Activated naive CD8-positive, alpha-beta T cell treated with anti-CD3 and anti-CD28 coated beads, Interleukin-2, amount 10 ng/mL, durations not matched to agents 7 days and 5 days (primary cell): ENCODE results near the gene DAPK1. TPM values are rescaled to one million over a fixed set of nuclear protein-coding genes. Genes with fewer than 3 reads are reported as not detected.
"Not testable (repeated sequence)": the region's sequence is repeated elsewhere in the genome, so short reads cannot be mapped to it uniquely, and the experiment has no call there.

Experiments
- ATAC-seq: fragments of 150-1000 bp; cut with Tn5 transposase; one replicate; pipeline ENCODE4 v1.10.0; 2021; ENCODE audit warnings: low read depth, moderate library complexity
- POLR2A ChIA-PET: fragments of 350-600 bp; sonication (Branson Sonifier 250); formaldehyde crosslinking; loops from one replicate; lab custom pipeline; 2021; ENCODE audit warnings: antibody characterized with exemption; lab: Charles Lee
- DNase-seq: peaks from one replicate; pipeline ENCODE4 v3.0.0; 2021
- H3K27ac Mint-ChIP-seq: one replicate; pipeline ENCODE4 v1.8.0; 2022; ENCODE audit warnings: mild to moderate bottlenecking, mixed read lengths
- H3K27me3 Mint-ChIP-seq: one replicate; pipeline ENCODE4 v1.8.0; 2022; ENCODE audit warnings: mild to moderate bottlenecking, moderate library complexity, mixed read lengths
- H3K36me3 Mint-ChIP-seq: one replicate; pipeline ENCODE4 v1.8.0; 2021; ENCODE audit warnings: mild to moderate bottlenecking, mixed read lengths
- H3K4me1 Mint-ChIP-seq: one replicate; pipeline ENCODE4 v1.8.0; 2021; ENCODE audit warnings: mixed read lengths
- H3K4me3 Mint-ChIP-seq: one replicate; pipeline ENCODE4 v1.8.0; 2022; ENCODE audit warnings: mild to moderate bottlenecking, moderate library complexity, mixed read lengths
- H3K9me3 Mint-ChIP-seq: one replicate; pipeline ENCODE4 v1.8.0; 2021; ENCODE audit warnings: mixed read lengths
- total RNA-seq, 2 experiments: library from RNA; stranded (reverse); gene quantifications; one replicate each; pipeline ENCODE4 v1.2.3, GENCODE V29; 2021

DAPK1 gene
- total RNA-seq, 2 experiments from 2014 or later, result 1.2 to 1.3 TPM

DNA sequence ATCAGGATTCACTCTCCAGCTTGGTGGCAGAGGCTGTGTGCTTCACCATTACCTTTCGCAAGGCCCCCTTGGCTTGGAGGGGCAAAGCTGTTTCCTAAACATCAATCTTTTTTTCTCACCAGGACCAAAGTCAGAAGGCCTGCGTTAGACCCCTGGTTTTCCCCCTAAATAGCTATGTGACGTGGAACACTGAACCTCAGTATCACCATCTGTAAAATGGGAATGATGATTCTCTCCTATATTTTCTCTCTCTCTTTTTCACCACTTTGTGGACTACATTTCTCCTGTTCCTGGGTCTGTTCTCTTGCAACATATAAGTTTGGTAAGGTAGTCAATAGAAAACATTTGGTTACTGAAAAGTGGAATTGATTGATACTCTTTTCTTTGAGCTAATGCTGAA lies 50.5 kb downstream of the DAPK1 start:
- Mint-ChIP-seq H3K27ac (no peak overlapping the region), H3K27me3 (peaks cover 8% of the 10 kb centered on the region), H3K4me3 (no peak overlapping the region), H3K9me3 (no peaks in the 10 kb centered on the region), H3K4me1 (no peaks in the 10 kb centered on the region), H3K36me3 (no peaks in the 10 kb centered on the region)
- DNase-seq (no peak), ATAC-seq (no peak)
- POLR2A ChIA-PET, result no interaction called here

DNA sequence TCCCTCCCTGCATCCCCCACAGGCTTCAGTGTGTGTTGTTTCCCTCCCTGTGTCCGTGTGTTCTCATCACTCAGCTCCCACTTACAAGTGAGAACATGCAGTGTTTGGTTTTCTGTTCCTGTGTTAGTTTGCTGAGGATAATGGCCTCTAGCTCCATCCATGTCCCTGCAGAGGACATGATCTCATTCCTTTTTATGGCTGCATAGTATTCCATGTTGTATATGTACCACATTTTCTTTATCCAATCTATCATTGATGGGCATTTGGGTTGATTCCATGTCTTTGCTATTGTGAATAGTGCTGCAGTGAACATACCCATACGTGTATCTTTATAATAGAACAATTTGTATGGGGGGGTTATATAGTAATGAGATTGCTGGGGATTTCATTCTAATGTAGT lies 51.4 kb downstream of the DAPK1 start:
- H3K27ac Mint-ChIP-seq, POLR2A ChIA-PET, H3K4me3 Mint-ChIP-seq, H3K9me3 Mint-ChIP-seq, DNase-seq, ATAC-seq, H3K4me1 Mint-ChIP-seq, H3K36me3 Mint-ChIP-seq, H3K27me3 Mint-ChIP-seq: not testable (repeated sequence)

DNA sequence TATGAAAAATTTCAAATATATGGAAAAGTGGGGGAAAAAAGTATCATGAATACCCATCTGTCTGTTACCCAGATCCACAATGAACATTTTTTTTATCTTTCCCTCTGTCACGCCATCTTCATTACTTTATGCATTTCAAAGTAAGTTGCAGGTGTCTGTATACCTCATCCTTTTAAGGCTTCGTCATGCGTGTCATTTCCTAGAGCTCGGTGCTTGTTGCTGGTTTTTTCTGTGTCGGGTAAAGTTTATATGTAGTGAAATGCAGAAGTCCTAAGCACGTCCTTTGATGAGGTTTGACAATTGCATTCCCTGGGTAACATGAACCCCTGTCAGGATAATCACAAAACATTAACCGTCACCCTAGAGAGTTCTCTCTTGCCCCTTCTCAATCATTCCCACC lies 52.1 kb downstream of the DAPK1 start:
- ATAC-seq, result no peak
- no peak overlapping the region for H3K4me3 Mint-ChIP-seq

DNA sequence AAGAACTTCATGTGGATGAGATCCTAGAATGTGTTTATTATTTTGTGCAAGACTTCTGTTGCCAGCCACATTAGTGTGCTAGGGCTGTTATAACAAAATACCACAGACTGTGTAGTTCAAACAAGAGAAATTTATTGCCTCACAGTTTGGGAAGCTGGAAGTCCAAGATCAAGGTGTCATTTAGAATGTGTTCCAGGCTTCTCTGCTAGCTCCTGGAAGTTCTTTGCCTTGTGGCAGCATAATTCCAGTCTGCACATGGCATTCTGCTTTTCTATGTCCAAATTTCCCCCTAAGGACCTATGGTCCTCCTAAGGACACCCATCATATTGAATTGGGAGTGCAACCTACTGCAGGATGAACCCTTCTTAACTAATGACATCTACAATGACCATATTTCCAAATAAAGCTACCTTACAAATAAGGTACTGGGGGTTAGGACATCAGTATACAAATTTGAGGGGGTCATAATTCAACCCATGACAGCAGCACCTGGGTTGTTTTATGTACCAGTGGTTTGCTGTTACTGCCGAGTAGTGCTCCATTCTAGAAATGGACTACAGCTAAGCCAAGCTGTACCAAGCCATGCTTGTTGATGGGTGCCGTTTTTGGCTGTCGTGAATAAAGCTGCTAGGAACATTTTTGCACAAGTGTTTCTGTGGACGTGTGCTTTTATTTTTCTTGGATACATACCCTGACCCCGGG lies 52.7 kb downstream of the DAPK1 start:
- H3K4me1 Mint-ChIP-seq, result no peaks in the 10 kb centered on the region
- DNase-seq (no peak), ATAC-seq (no peak)
- no peaks in the 10 kb centered on the region for H3K36me3 Mint-ChIP-seq
- no peak overlapping the region for H3K4me3 Mint-ChIP-seq
- POLR2A ChIA-PET, result no interaction called here
- no peaks in the 10 kb centered on the region for H3K9me3 Mint-ChIP-seq
- peaks cover 6% of the 10 kb centered on the region for H3K27me3 Mint-ChIP-seq
- H3K27ac Mint-ChIP-seq, result no peak overlapping the region

More for the DNA sequence above, 52.1 kb downstream of the DAPK1 start:
- no peak for DNase-seq
- H3K36me3 Mint-ChIP-seq, result no peaks in the 10 kb centered on the region
- H3K4me1 Mint-ChIP-seq, result no peaks in the 10 kb centered on the region
- POLR2A ChIA-PET, result no interaction called here
- H3K27me3 Mint-ChIP-seq, result peaks cover 6% of the 10 kb centered on the region
- no peak overlapping the region for H3K27ac Mint-ChIP-seq
- no peaks in the 10 kb centered on the region for H3K9me3 Mint-ChIP-seq

GRCh38 chr9:87551772-87552217 lies 54.1 kb downstream of the DAPK1 start:
- POLR2A ChIA-PET, result no interaction called here
- H3K36me3 Mint-ChIP-seq, result no peaks in the 10 kb centered on the region
- H3K27ac Mint-ChIP-seq, result no peak overlapping the region
- no peak overlapping the region for H3K4me3 Mint-ChIP-seq
- ATAC-seq, result no peak
- peaks cover 8% of the 10 kb centered on the region for H3K27me3 Mint-ChIP-seq
- no peak for DNase-seq
- no peaks in the 10 kb centered on the region for H3K4me1 Mint-ChIP-seq
- H3K9me3 Mint-ChIP-seq, result no peaks in the 10 kb centered on the region

DNA sequence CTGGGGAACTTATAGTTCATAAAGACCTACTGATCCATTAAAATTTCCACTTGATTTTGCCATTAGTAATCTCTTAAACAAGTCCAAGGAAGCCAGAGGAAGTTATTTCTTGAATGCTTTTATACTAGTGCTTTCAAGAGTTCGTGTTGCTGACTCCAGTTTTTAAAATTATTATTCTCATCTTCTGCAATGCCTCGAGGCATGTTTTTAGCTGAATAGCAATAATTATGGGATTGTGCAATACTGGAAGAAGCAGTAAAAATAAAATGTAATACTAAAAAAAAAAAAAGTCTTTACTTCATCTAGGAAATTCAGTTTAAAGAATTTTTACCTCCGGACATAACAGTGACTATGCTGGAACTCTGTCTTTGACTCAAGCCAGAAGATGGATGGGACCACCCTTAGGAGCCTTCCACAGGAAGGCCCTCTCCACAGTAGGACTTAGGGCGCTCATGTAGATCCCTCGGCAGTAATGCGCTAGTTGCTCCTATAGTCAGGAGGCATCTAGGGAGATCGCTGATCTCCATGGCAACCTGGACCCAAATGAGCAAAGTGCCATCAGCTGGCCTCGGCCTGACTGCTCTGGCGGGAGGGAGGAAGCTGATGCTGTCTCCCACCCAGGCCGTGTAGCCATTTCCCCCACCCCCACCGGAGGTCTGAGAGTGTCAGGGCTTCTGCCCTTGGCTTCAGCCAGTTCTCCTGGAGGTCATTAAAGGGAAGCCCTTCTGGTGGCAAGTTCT lies 56.7 kb downstream of the DAPK1 start:
- Mint-ChIP-seq H3K9me3 (no peaks in the 10 kb centered on the region), H3K36me3 (no peaks in the 10 kb centered on the region), H3K4me3 (no peak overlapping the region), H3K27me3 (peaks cover 8% of the 10 kb centered on the region), H3K27ac (no peak overlapping the region), H3K4me1 (no peaks in the 10 kb centered on the region)
- DNase-seq (no peak), ATAC-seq (no peak)
- POLR2A ChIA-PET, result no interaction called here

DNA sequence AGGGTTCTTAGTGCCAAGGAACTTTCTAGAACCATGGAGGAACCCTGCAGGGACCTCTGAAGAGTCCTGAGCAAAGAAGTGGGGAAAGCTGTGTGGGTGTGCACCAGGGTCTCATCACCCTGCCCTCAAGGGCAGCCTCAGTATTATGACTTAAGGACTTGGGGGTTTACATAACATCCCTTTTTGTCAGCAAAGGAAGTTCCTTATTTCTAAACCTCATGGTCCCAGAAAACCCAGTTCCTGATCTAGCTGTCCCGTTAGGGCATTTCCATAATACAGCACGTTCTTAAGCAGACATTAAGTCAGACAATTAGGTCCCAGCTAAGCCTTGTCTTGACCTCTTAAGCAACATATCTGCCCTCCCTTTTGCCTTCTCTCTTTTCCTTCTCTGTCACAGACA lies 57.3 kb downstream of the DAPK1 start:
- Mint-ChIP-seq H3K9me3 (no peaks in the 10 kb centered on the region), H3K27ac (no peak overlapping the region), H3K36me3 (no peaks in the 10 kb centered on the region), H3K27me3 (peaks cover 3% of the 10 kb centered on the region), H3K4me1 (no peaks in the 10 kb centered on the region), H3K4me3 (no peak overlapping the region)
- ATAC-seq, result no peak
- DNase-seq, result no peak
- POLR2A ChIA-PET, result no interaction called here

GRCh38 chr9:87556039-87556438 lies 58.4 kb downstream of the DAPK1 start:
- Mint-ChIP-seq H3K4me1 (no peaks in the 10 kb centered on the region), H3K9me3 (no peaks in the 10 kb centered on the region), H3K27ac (no peak overlapping the region), H3K36me3 (no peaks in the 10 kb centered on the region), H3K27me3 (peaks cover 2% of the 10 kb centered on the region), H3K4me3 (no peak overlapping the region)
- POLR2A ChIA-PET, result no interaction called here
- ATAC-seq (no peak), DNase-seq (no peak)

DNA sequence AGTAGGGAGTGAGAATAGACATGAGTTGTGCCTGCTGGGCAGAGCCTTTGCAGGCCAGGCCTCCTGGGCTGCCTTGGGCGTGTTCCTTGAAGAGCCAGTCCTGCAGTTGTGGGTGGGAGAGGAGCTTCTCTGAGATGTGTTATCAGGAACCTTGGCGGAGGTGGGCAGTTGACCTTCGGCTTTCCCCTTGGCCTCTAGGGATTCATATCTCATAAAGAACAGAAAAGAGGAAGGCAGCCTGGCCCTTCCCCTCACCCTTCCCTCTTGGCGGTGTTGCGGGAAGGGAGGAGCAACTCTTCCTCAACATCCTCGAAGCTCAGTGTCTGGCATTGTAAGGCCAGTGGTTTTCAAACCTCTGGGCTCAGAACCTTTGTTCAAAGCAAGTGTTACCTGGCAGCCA lies 59.2 kb downstream of the DAPK1 start:
- peaks cover 2% of the 10 kb centered on the region for H3K27me3 Mint-ChIP-seq
- DNase-seq (no peak), ATAC-seq (no peak)
- POLR2A ChIA-PET, result no interaction called here
- no peaks in the 10 kb centered on the region for H3K36me3 Mint-ChIP-seq
- H3K4me3 Mint-ChIP-seq, result no peak overlapping the region
- no peak overlapping the region for H3K27ac Mint-ChIP-seq
- no peaks in the 10 kb centered on the region for H3K4me1 Mint-ChIP-seq
- H3K9me3 Mint-ChIP-seq, result no peaks in the 10 kb centered on the region

GRCh38 chr9:87557996-87558395 lies 60.3 kb downstream of the DAPK1 start:
- no peak for ATAC-seq
- Mint-ChIP-seq H3K4me1 (no peaks in the 10 kb centered on the region), H3K27me3 (peaks cover 2% of the 10 kb centered on the region), H3K4me3 (no peak overlapping the region), H3K27ac (no peak overlapping the region), H3K36me3 (no peaks in the 10 kb centered on the region), H3K9me3 (no peaks in the 10 kb centered on the region)
- POLR2A ChIA-PET, result no interaction called here
- no peak for DNase-seq

GRCh38 chr9:87558606-87559190 lies 61.0 kb downstream of the DAPK1 start:
- peaks cover 2% of the 10 kb centered on the region for H3K27me3 Mint-ChIP-seq
- DNase-seq (no peak), ATAC-seq (no peak)
- no peaks in the 10 kb centered on the region for H3K9me3 Mint-ChIP-seq
- no peaks in the 10 kb centered on the region for H3K36me3 Mint-ChIP-seq
- H3K4me3 Mint-ChIP-seq, result no peak overlapping the region
- no peak overlapping the region for H3K27ac Mint-ChIP-seq
- POLR2A ChIA-PET, result no interaction called here
- H3K4me1 Mint-ChIP-seq, result no peaks in the 10 kb centered on the region

GRCh38 chr9:87562062-87562461 lies 64.4 kb downstream of the DAPK1 start:
- Mint-ChIP-seq H3K4me1 (no peaks in the 10 kb centered on the region), H3K9me3 (no peaks in the 10 kb centered on the region), H3K4me3 (no peak overlapping the region), H3K27ac (no peak overlapping the region), H3K36me3 (no peaks in the 10 kb centered on the region), H3K27me3 (no peaks in the 10 kb centered on the region)
- DNase-seq (no peak), ATAC-seq (no peak)
- POLR2A ChIA-PET, result no interaction called here

- Mint-ChIP-seq H3K27me3 (no peaks in the 10 kb centered on the region), H3K9me3 (no peaks in the 10 kb centered on the region), H3K4me3 (no peak overlapping the region), H3K36me3 (no peaks in the 10 kb centered on the region), H3K4me1 (no peaks in the 10 kb centered on the region), H3K27ac (no peak overlapping the region)
- DNase-seq (no peak), ATAC-seq (no peak)
- POLR2A ChIA-PET, result no interaction called here
Measured at GRCh38 chr9:87562530-87563170, 65.0 kb downstream of the DAPK1 start.
